ENCODE data around the gene ARHGEF16.

ARHGEF16 gene

GRCh38 chr1:3453203-3453761 lies 1.2 kb upstream of the ARHGEF16 start:
- no peak overlapping the region for H3K4me3 ChIP-seq (ENCODE audit: low read depth, low read length)
- DNase-seq (ENCODE audit: low read depth): peak; percentile 8

- H3K4me3 ChIP-seq (ENCODE audit: low read depth, low read length): peak overlapping the region; percentile 27
- DNase-seq (ENCODE audit: low read depth): no peak
These were observed 550 bp downstream of the ARHGEF16 start for GRCh38 chr1:3454811-3455618.

DNA sequence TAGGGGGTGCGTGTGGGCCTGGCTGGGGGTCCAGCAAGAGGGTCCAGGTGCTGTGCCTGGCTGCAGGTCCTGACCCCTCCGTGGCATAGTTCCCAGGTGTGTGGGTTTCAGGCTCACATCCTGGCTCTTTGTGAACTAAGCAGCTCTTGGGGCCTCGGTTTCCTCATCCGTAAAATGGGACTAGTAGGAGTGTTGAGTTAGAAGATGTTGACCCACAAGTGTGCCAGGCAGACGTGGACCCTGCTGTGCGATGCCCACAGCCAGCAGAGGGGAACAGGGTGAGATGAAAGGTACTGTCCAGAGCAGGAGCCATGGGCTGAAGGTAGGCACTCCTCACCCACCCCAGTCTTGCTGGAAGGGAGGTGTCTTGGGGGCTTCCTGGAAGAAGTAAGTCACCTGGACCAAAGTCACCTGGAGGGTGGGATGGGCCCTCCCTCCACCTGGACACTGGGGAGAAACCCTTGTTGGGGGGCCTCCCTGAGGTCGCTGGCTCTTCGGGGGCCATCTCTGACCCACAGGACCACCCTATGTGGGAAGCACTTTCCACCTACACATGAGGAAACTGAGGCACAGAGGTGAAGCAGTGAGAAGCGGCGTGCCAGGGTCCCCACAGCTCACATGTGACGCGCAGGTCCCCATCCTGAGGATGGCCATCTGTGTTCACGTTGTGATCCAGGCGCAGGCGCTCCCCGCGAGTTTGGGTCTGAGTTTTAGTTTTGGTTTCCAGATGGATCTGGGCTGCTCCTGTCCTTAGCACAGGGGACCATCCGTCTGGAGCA lies 1.4 kb downstream of the ARHGEF16 start:
- H3K4me3 ChIP-seq (ENCODE audit: low read depth, low read length): no peak overlapping the region
- no peak for DNase-seq (ENCODE audit: low read depth)

DNA sequence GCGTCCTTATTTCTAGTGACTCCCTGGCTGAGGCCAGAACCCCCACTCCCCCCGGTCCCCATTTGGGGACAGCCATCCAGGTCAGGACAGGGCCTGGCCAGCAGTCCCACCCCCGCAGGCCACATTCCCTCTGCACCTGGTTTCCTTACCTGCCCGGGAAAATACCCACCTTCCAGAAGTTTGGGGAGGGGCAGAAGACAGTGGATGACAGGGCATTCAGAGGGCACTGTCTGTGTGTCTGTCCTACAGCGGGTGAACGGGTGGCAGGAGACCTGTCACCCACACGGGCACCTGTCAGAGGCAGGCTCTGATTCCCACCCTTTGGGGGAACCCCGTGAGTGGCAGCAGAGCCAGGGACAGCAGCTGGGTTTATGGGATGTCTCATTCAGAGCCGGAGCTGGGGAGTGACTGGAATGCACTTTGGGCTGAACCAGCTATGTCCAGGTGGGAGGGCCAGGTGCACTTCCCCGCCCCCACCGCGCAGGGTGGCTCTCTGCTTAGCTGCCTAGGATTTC lies 2.0 kb downstream of the ARHGEF16 start:
- no peak overlapping the region for H3K4me3 ChIP-seq (ENCODE audit: low read depth, low read length)
- DNase-seq (ENCODE audit: low read depth): no peak

- DNase-seq (ENCODE audit: low read depth): no peak
- no peak overlapping the region for H3K4me3 ChIP-seq (ENCODE audit: low read depth, low read length)
These were observed 2.8 kb downstream of the ARHGEF16 start for GRCh38 chr1:3456964-3457909.

DNA sequence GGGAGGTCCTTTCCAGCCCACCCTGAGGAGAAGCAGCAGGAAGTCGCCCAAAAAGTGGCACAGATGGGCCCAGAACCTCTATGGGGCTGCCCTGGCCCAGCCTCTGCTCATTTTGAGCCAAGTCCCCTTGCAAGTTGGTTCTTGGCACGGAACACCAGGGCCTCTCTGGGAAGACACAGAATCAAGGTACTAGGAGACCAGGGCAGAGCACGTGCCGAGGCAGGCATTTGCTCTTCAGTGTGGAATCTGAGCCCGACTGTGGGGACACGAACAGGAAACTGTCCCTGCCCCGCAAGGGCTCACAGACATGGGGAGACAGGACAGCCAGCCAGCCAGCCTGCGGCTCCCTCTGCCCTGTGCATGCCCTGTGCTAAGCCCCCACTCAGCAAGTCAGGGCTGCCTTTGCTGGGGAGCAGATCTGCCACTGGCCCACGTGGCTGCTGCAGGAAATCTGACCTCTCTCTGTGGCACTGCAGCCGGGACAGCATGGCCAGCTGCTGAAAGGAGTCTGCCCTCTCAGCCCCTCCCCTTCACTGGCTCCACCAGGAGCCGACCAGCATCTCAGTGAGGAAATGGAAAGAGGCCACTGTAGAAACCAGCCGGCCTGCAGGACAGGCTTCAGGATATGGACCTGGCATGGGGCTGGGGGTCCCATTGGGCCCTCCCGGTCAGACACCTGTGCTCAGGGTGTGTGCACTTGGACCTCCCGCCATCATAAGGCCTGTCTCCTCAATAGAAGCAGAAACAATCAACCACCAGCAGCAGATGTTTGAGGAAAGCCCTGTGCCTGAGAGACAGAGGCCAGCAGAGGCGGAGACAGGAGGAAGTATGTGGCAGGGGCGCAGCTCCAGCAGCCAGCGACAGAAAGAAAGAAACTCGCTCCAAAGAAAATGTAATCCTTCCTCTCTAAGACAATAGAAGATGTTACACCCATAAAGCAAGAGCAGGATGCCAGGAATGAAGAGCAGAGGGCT lies 3.7 kb downstream of the ARHGEF16 start:
- DNase-seq (ENCODE audit: low read depth): no peak
- no peak overlapping the region for H3K4me3 ChIP-seq (ENCODE audit: low read depth, low read length)

DNA sequence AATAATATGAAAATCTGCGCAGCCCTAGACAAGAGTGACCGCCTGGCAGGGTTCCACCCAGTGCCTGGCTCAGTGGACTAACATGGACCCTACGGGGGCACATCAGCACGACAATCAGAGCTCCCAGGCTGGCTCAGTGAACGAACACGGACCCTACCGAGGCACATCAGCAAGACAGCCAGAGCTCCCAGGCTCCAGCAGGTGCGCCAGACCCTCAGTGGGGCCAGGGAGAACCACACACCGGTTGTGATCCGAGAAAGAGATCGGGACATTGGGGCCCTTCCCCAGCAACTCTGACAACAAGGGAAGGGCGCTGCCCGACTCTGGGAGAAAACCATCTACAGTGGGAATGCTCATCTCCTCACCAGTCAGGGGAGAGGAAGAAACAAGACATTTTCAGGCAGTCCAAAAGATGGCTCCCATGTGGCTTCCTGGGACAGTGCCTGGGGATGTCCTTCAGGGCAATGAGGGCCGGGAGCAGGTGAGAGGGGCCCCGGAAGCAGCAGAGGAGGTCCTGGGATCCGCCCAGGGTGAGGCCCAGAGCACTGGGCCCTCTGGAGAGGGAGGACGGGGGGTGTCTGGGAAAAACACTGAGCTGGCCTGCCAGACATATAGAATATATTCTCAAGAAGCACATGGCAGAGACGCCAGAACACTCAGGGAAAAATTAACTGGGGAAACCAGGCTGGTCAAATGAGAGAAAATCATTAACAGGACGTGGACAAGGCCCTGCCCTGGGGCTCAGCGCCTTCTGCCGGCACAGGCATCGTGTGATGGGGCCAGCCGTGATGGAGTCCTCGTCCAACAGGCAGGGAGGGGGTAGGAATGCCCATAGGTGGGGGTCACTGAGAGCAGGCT lies 4.8 kb downstream of the ARHGEF16 start:
- no peak for DNase-seq (ENCODE audit: low read depth)
- H3K4me3 ChIP-seq (ENCODE audit: low read depth, low read length): no peak overlapping the region

DNA sequence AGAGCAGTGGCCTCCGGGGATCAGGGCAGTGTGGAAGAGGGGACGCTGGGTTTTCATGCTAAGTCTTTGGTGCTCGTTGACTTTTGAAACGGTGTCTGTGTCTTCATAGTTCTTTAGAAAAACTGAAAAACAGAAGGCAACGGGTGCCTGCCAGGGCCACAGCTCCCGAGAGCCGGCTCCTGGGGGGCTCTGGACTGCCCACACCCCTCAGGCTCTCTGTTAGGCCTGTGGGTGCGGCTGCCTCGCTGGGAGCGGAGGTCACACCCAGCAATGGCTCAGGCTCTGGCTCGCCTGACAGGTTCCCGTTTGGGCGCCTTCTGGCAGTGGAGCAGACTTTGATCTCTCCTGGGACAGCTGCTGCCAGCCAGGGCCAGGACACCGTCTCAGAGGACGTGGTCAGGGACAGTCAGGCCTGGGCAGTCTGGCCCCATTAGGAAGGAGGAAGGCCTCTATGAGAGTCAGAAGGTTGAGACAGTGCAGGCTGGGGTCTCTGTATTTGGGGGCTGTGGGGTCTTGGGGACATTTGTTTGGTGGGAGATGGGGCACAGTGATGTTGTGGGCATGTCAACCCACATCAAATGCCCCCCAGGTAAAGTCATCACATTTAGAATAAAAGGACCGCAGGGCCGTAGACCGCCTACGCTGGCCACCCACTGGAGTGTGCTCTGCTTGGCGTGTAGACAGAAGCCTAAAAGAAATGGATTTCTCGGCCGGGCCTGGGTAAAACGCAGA lies 5.6 kb downstream of the ARHGEF16 start:
- no peak for DNase-seq (ENCODE audit: low read depth)
- H3K4me3 ChIP-seq (ENCODE audit: low read depth, low read length): no peak overlapping the region

DNA sequence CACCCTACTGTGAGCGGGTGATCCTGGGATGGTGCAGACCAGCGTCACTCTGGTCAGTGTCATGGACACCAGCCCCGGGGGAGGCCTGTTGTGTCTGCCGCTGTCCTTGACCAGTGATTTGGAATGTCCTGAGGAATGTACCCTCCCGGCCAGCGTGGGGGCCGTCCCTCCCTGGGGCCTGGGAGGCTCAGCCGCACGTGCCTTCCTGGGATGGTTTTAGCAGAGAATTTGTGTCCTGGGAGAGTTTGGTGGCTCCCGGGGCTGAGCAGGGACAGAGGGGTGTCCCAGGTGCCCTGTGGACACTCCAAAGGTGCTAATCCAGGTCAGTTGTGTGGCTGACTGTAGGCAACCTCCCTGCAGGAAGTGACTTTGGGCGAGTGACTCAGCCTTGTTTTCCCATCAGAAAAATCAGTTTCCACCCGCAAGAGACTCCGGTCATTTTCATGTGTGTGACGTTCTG lies 6.2 kb downstream of the ARHGEF16 start:
- no peak for DNase-seq (ENCODE audit: low read depth)
- no peak overlapping the region for H3K4me3 ChIP-seq (ENCODE audit: low read depth, low read length)

GRCh38 chr1:3461238-3461933 lies 6.9 kb downstream of the ARHGEF16 start:
- H3K4me3 ChIP-seq (ENCODE audit: low read depth, low read length): no peak overlapping the region
- no peak for DNase-seq (ENCODE audit: low read depth)

GRCh38 chr1:3461934-3462275 lies 7.4 kb downstream of the ARHGEF16 start:
- DNase-seq (ENCODE audit: low read depth): no peak
- H3K4me3 ChIP-seq (ENCODE audit: low read depth, low read length): no peak overlapping the region

DNA sequence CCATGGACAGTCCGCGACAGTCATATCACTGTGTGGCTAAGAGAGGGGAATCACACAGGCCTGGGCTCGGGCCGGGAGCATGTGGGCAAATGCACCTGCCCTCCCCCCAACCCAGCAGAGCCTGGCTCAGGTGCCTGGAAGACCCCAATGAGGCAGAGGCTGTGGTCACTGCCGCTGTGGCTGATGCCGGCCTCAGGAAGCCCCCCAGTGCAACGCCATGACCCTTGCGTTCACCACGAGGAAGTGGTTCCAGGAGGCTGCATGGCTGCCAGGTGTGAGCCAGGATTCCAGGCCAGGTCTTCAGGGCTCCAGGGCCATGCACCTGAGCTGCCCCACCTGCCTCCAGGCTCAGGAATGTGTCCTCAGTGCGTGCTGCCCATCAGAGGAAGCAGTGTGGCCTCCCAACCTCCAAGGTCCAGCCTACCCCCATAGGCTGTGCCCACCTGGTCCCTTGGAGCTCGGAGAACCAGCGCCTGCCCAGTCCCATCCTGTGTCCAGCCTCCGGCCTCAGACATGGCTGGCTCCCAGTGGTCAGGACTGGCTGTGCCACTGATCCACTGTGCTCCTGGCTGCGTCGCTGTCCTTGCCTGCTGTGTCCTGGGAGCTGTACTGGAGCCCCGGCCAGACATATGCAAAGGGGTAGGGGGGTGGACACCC lies 8.0 kb downstream of the ARHGEF16 start:
- no peak overlapping the region for H3K4me3 ChIP-seq (ENCODE audit: low read depth, low read length)
- DNase-seq (ENCODE audit: low read depth): no peak

DNA sequence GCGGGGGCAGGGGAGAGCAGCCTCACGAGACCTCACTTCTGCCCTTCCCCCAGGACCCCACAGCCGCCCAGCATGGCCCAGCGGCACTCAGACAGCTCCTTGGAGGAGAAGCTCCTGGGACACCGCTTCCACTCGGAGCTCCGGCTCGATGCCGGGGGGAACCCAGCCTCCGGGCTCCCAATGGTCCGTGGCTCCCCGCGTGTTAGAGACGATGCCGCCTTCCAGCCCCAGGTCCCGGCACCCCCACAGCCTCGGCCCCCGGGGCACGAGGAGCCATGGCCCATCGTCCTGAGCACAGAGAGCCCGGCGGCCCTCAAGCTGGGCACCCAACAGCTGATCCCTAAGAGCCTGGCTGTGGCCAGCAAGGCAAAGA lies 8.5 kb downstream of the ARHGEF16 start:
- no peak for DNase-seq (ENCODE audit: low read depth)
- H3K4me3 ChIP-seq (ENCODE audit: low read depth, low read length): no peak overlapping the region

- DNase-seq (ENCODE audit: low read depth): no peak
- no peak overlapping the region for H3K4me3 ChIP-seq (ENCODE audit: low read depth, low read length)
These were observed 9.0 kb downstream of the ARHGEF16 start for GRCh38 chr1:3463408-3463863.

GRCh38 chr1:3463891-3464648 lies 9.6 kb downstream of the ARHGEF16 start:
- H3K4me3 ChIP-seq (ENCODE audit: low read depth, low read length): no peak overlapping the region
- DNase-seq (ENCODE audit: low read depth): no peak
